ENCODE results near the gene GBX1. TPM values are rescaled to one million over a fixed set of nuclear protein-coding genes. Genes with fewer than 3 reads are reported as not detected.

GBX1 gene
- total RNA-seq, 1 experiment from 2014 or later: not detected

DNA sequence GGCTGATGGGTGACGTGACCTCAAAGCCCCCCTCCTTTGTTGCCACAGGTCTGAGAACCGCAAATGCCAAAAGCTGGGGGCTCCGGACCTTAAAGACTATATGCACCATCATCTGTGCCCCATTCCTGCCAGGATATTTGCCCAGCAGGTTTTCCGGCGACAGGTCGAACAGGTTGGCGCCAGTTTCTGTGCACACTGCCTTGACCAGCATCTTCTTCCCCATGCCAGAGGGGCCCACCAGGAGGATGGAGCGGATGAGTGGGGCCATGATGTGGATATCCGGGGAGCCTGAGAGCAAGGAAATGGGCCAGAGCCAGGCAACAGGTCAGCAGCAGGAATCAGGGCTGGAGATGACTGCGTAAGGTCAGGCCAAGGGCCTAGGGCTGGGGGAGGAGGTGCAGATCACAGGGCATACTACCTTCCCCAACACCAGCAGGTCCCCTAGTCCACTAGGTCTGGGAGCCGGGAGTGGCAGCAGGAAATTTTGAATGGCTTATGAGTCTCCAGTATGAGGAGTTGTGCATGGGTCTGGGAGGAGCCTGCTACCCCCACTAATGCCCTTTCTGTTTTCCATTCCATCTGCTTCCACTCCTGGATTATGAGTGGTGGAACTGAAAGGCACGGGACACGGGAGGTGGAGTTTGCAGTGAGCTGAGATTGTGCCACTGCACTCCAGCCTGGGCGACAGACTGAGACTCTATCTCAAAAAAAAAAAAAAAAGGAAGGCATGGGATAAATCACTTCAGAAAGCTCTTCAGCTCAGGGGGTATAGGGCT, 25.9 kb upstream of the GBX1 start:
- H3K9me3 Mint-ChIP-seq (ENCODE audit: unreplicated experiment): no peaks in the 10 kb centered on the region
- H3K4me3 Mint-ChIP-seq (ENCODE audit: unreplicated experiment): no peak overlapping the region
- CTCF ChIA-PET: no interaction called here
- H3K4me1 Mint-ChIP-seq (ENCODE audit: insufficient read depth, unreplicated experiment): no peaks in the 10 kb centered on the region
- no peak for DNase-seq (ENCODE audit: unreplicated experiment)
- no peak overlapping the region for H3K27ac Mint-ChIP-seq (ENCODE audit: low read depth, unreplicated experiment)
- POLR2A ChIA-PET: interaction anchor here (0.7 kb wide), 1 partner anchor 182 kb away, joined by 3 read pairs; no protein-coding TSS in a partner anchor
- BruUV-seq (replicated peaks): no TSS peak
- TF ChIP-seq, protein P1, sequence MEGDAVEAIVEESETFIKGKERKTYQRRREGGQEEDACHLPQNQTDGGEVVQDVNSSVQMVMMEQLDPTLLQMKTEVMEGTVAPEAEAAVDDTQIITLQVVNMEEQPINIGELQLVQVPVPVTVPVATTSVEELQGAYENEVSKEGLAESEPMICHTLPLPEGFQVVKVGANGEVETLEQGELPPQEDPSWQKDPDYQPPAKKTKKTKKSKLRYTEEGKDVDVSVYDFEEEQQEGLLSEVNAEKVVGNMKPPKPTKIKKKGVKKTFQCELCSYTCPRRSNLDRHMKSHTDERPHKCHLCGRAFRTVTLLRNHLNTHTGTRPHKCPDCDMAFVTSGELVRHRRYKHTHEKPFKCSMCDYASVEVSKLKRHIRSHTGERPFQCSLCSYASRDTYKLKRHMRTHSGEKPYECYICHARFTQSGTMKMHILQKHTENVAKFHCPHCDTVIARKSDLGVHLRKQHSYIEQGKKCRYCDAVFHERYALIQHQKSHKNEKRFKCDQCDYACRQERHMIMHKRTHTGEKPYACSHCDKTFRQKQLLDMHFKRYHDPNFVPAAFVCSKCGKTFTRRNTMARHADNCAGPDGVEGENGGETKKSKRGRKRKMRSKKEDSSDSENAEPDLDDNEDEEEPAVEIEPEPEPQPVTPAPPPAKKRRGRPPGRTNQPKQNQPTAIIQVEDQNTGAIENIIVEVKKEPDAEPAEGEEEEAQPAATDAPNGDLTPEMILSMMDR (IDR thresholded peaks at IDR 0.05; ENCODE audit: unreplicated experiment): no peak
- intact Hi-C loops (cut with micrococcal nuclease): no loop called here
- H3K27me3 Mint-ChIP-seq (ENCODE audit: insufficient read depth, unreplicated experiment): peaks cover 32% of the 10 kb centered on the region
- H3K36me3 Mint-ChIP-seq (ENCODE audit: insufficient read depth, unreplicated experiment): peaks cover 6% of the 10 kb centered on the region

DNA sequence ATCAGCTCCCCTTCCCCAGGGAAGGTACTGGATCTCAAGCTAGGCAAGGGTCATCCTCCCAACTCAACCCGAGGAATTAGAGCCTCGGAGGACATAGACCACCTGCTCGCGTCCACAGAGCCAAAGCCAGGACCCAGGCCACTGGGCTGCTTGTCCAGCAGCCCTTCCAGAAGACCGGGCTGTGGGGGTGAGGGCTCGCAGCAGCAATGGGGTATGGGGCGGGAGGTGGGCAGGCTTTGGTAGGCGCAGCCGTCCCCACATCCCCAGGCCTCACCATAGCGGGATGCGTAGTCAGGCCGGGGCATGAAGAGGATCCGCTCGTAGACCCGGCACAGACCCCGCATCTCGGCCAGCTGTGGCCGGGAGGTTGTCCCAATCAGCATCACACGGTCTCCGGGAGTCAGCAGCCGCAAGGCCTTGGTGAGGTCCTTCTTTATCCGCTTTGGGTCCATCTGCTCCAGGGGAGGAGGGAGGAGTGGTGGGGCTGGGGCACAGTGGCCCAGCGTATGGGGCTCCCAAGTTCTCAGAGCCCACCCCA, 24.6 kb upstream of the GBX1 start:
- BruUV-seq (replicated peaks): no TSS peak
- ChIA-PET CTCF (no interaction called here), POLR2A (no interaction called here)
- Mint-ChIP-seq H3K27ac (ENCODE audit: low read depth, unreplicated experiment) (no peak overlapping the region), H3K4me3 (ENCODE audit: unreplicated experiment) (no peak overlapping the region), H3K27me3 (ENCODE audit: insufficient read depth, unreplicated experiment) (peaks cover 43% of the 10 kb centered on the region), H3K36me3 (ENCODE audit: insufficient read depth, unreplicated experiment) (peaks cover 6% of the 10 kb centered on the region), H3K9me3 (ENCODE audit: unreplicated experiment) (no peaks in the 10 kb centered on the region), H3K4me1 (ENCODE audit: insufficient read depth, unreplicated experiment) (no peaks in the 10 kb centered on the region)
- no peak for DNase-seq (ENCODE audit: unreplicated experiment)
- TF ChIP-seq, protein P1 (IDR thresholded peaks at IDR 0.05; ENCODE audit: unreplicated experiment): no peak
- intact Hi-C loops (cut with micrococcal nuclease): no loop called here

DNA sequence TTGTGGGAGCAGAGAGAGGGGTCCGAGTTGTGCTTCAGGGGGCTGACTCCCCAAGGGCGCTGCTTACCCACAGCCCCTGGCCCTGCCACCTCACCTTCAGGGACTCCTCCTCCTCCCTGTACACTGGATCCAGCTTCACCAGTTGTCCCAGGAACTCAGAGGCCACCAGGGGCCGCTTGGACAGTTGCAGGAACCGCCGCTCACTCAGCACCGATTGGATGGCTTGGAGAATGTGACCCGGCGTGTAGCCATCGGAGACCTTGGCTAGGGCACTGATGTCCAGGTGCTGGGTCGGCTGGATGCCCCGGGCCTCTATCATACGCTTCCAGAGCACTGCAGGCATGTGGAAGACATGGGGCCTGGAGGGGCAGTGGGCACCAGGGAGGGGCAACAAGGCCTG, 24.1 kb upstream of the GBX1 start:
- intact Hi-C loops (cut with micrococcal nuclease): no loop called here
- no peak for DNase-seq (ENCODE audit: unreplicated experiment)
- CTCF ChIA-PET: no interaction called here
- H3K4me1 Mint-ChIP-seq (ENCODE audit: insufficient read depth, unreplicated experiment): no peaks in the 10 kb centered on the region
- BruUV-seq (replicated peaks): no TSS peak
- no peak overlapping the region for H3K4me3 Mint-ChIP-seq (ENCODE audit: unreplicated experiment)
- H3K27me3 Mint-ChIP-seq (ENCODE audit: insufficient read depth, unreplicated experiment): peaks cover 43% of the 10 kb centered on the region
- H3K27ac Mint-ChIP-seq (ENCODE audit: low read depth, unreplicated experiment): no peak overlapping the region
- no peaks in the 10 kb centered on the region for H3K9me3 Mint-ChIP-seq (ENCODE audit: unreplicated experiment)
- POLR2A ChIA-PET: no interaction called here
- TF ChIP-seq, protein P1 (IDR thresholded peaks at IDR 0.05; ENCODE audit: unreplicated experiment): no peak
- H3K36me3 Mint-ChIP-seq (ENCODE audit: insufficient read depth, unreplicated experiment): peaks cover 6% of the 10 kb centered on the region

DNA sequence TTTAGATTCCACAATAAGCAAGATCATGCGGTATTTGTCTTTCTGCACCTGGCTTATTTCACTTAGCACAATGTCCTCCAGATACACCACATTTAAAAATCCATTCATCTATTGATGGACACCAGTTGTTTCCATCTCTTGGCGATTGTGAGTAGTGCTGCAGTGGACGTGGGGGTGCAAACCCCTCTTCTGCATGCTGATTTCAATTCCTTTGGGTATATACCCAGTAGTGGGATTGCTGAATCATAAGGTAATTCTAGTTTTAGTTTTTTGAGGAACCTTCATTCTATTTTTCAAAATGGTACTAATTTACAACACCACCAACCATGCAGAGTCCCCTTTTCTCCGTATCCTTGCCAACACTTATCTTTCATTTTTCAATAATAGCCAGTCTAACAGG, 21.5 kb upstream of the GBX1 start:
- ChIA-PET POLR2A (no interaction called here), CTCF (interaction anchor here (0.9 kb wide), 1 partner anchor 15 kb away, joined by 4 read pairs; no protein-coding TSS in a partner anchor)
- Mint-ChIP-seq H3K27me3 (ENCODE audit: insufficient read depth, unreplicated experiment) (peaks cover 43% of the 10 kb centered on the region), H3K9me3 (ENCODE audit: unreplicated experiment) (no peaks in the 10 kb centered on the region), H3K4me3 (ENCODE audit: unreplicated experiment) (no peak overlapping the region), H3K4me1 (ENCODE audit: insufficient read depth, unreplicated experiment) (no peaks in the 10 kb centered on the region), H3K36me3 (ENCODE audit: insufficient read depth, unreplicated experiment) (peaks cover 6% of the 10 kb centered on the region), H3K27ac (ENCODE audit: low read depth, unreplicated experiment) (no peak overlapping the region)
- BruUV-seq (replicated peaks): no TSS peak
- intact Hi-C loops (cut with micrococcal nuclease): no loop called here
- TF ChIP-seq, protein P1 (IDR thresholded peaks at IDR 0.05; ENCODE audit: unreplicated experiment): no peak
- no peak for DNase-seq (ENCODE audit: unreplicated experiment)
